GM12872 (cell line): Measurements from ENCODE around the gene OSBPL5.

Source experiments
- CTCF ChIP-seq: IDR thresholded peaks from 3 replicates; pipeline ENCODE4 v1.5.1; 2011; ENCODE audit warnings: low read depth, mild to moderate bottlenecking, low read length, moderate library complexity; ENCODE audit not compliant: insufficient read depth

The OSBPL5 gene, protein sequence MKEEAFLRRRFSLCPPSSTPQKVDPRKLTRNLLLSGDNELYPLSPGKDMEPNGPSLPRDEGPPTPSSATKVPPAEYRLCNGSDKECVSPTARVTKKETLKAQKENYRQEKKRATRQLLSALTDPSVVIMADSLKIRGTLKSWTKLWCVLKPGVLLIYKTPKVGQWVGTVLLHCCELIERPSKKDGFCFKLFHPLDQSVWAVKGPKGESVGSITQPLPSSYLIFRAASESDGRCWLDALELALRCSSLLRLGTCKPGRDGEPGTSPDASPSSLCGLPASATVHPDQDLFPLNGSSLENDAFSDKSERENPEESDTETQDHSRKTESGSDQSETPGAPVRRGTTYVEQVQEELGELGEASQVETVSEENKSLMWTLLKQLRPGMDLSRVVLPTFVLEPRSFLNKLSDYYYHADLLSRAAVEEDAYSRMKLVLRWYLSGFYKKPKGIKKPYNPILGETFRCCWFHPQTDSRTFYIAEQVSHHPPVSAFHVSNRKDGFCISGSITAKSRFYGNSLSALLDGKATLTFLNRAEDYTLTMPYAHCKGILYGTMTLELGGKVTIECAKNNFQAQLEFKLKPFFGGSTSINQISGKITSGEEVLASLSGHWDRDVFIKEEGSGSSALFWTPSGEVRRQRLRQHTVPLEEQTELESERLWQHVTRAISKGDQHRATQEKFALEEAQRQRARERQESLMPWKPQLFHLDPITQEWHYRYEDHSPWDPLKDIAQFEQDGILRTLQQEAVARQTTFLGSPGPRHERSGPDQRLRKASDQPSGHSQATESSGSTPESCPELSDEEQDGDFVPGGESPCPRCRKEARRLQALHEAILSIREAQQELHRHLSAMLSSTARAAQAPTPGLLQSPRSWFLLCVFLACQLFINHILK

GRCh38 chr11:3165152-3165705 is at the start of gene OSBPL5:
Gene OSBPL5, minus strand, starts transcription at chr11:3165310. Its CDS starts 36,162 bp downstream, at chr11:3129148.
- no peak for TF ChIP-seq CTCF

GRCh38 chr11:3214420-3214699 is 49.2 kb upstream of the OSBPL5 start:
- TF ChIP-seq CTCF, result no peak

- TF ChIP-seq CTCF, result no peak
Measured at GRCh38 chr11:3213659-3214419, 48.7 kb upstream of the OSBPL5 start.

- no peak for TF ChIP-seq CTCF
Measured at GRCh38 chr11:3208272-3208671, 43.2 kb upstream of the OSBPL5 start.

GRCh38 chr11:3207526-3208189 is 42.5 kb upstream of the OSBPL5 start:
- no peak for TF ChIP-seq CTCF

DNA sequence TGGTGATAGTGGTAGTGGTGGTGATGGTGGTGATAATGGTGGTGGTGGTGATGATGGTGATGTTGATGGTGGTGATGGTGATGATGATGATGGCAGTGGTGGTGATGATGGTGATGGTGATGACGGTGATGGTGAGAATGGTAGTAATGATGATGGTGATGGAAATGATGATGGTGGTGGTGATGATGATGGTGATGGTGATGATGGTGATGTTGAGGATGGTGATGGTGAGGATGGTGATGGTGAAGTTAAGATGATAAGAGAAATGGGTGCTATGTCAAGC is 41.8 kb upstream of the OSBPL5 start:
- no peak for TF ChIP-seq CTCF
